K562 (cell line): ENCODE data around the gene ZFYVE19. TPM values are rescaled to one million over a fixed set of nuclear protein-coding genes. Genes with fewer than 3 reads are reported as not detected.

Source experiments
- ATAC-seq: fragments of 200-7000 bp; cut with Tn5 transposase; 3 replicates; pipeline ENCODE4 v1.9.1; 2020; ENCODE audit warnings: moderate library complexity
- BruUV-seq: library from RNA; stranded (reverse); fragments of 400-500 nt; replicated peaks from 2 replicates; lab custom pipeline; 2021; lab: Mats Ljungman, UMichigan
- CTCF ChIA-PET: fragments of 300-600 bp; formaldehyde crosslinking; extraction: SDS; loops from one replicate; lab custom pipeline; 2021; ENCODE audit warnings: low intra/inter-chr PET ratio; lab: Yijun Ruan, JAX
- POLR2A ChIA-PET: fragments of 300-600, 350-650 bp; sonication (Branson Sonifier 250); formaldehyde crosslinking; extraction: SDS; loops from one replicate; lab custom pipeline; 2021; ENCODE audit warnings: antibody characterized with exemption, inconsistent platforms; lab: Yijun Ruan, JAX
- DNase-seq, 4 experiments: peaks; one replicate each; pipeline versions ENCODE4 v3.0.0 to v3.0.0-alpha.2; 2011 to 2018; ENCODE audit warnings: low spot score in 3 of 4, mixed read lengths in 3 of 4; ENCODE audit errors: extremely low read depth in 1 of 4
- FAIRE-seq: peaks from 2 replicates; lab custom pipeline; 2011; peaks lifted over from hg19 to GRCh38; lab: Jason Lieb, UNC
- H2AFZ ChIP-seq: 2 replicates; pipeline ENCODE4 v1.6.0; 2011; ENCODE audit warnings: low read depth, low read length, control low read depth, inconsistent platforms
- H3K27ac ChIP-seq: fragments of 200-600 bp; 3 replicates; pipeline ENCODE4 v1.8.0; 2011; ENCODE audit warnings: low read depth, mild to moderate bottlenecking, control low read depth, inconsistent platforms, low read length, moderate library complexity, mixed read lengths; ENCODE audit errors: extremely low read depth
- H3K27me3 ChIP-seq, 2 experiments: fragments of 300-600 bp in 1 of 2; 2 replicates in 1 of 2; 3 replicates in 1 of 2; pipeline versions ENCODE4 v1.6.0 to v1.8.0; 2011; ENCODE audit warnings: inconsistent platforms in 2 of 2, low read length in 2 of 2, mild to moderate bottlenecking in 1 of 2, mixed read lengths in 1 of 2, moderate library complexity in 1 of 2; ENCODE audit not compliant: control insufficient read depth in 2 of 2, insufficient read depth in 2 of 2
- H3K36me3 ChIP-seq: fragments of 300-600 bp; 3 replicates; pipeline ENCODE4 v1.8.0; 2011; ENCODE audit warnings: mild to moderate bottlenecking, low read length, inconsistent platforms; ENCODE audit not compliant: control insufficient read depth, insufficient read depth
- H3K4me1 ChIP-seq, 2 experiments: fragments of 200-600 bp in 1 of 2; replicated peaks in 1 of 2; 2 replicates in 1 of 2; 3 replicates in 1 of 2; pipeline versions ENCODE4 v1.5.1 to v1.8.0; 2011; ENCODE audit warnings: inconsistent platforms in 2 of 2, low read length in 2 of 2, mild to moderate bottlenecking in 1 of 2, mixed read lengths in 1 of 2, moderate library complexity in 1 of 2; ENCODE audit not compliant: control insufficient read depth in 2 of 2, insufficient read depth in 2 of 2
- H3K4me2 ChIP-seq: 2 replicates; pipeline ENCODE4 v1.6.1; 2011; ENCODE audit warnings: low read length, control low read depth, inconsistent platforms, mixed read lengths; ENCODE audit not compliant: insufficient read depth
- H3K4me3 ChIP-seq: fragments of 200-600 bp; sonication (generic), shearing (Covaris generic); 2 replicates; pipeline ENCODE4 v1.5.1; 2016; ENCODE audit warnings: control low read depth, inconsistent platforms
- H3K79me2 ChIP-seq: fragments of 200-600 bp; 3 replicates; pipeline ENCODE4 v1.8.0; 2011; ENCODE audit warnings: low read length, inconsistent platforms; ENCODE audit not compliant: control insufficient read depth, insufficient read depth
- H3K9ac ChIP-seq, 2 experiments: 2 replicates each; pipeline versions ENCODE4 v1.6.0 to v1.6.1; 2011; ENCODE audit warnings: low read depth in 2 of 2, low read length in 2 of 2, control low read depth in 1 of 2, inconsistent platforms in 1 of 2, mild to moderate bottlenecking in 1 of 2, mixed read lengths in 1 of 2; ENCODE audit not compliant: insufficient read depth in 1 of 2
- H3K9me1 ChIP-seq: one replicate; pipeline ENCODE4 v1.6.0; 2011; ENCODE audit warnings: inconsistent platforms, mild to moderate bottlenecking, low read length, moderate library complexity; ENCODE audit not compliant: control insufficient read depth, insufficient read depth
- H3K9me3 ChIP-seq: replicated peaks from 2 replicates; pipeline ENCODE4 v1.5.1; 2011; ENCODE audit warnings: low read depth, low read length, inconsistent platforms; ENCODE audit not compliant: control insufficient read depth, insufficient read depth
- H4K20me1 ChIP-seq: replicated peaks from 2 replicates; pipeline ENCODE4 v1.6.1; 2011; ENCODE audit warnings: low read length, inconsistent platforms, mixed read lengths; ENCODE audit not compliant: control insufficient read depth, insufficient read depth
- KLF1 ChIP-seq: fragments of 450-650 bp; IDR thresholded peaks from 2 replicates; pipeline ENCODE4 v1.6.1; 2016; ENCODE audit warnings: missing genetic modification characterization, missing compliant biosample characterization
- SNRNP70 ChIP-seq: fragments of 200-400 bp; formaldehyde crosslinking; optimal IDR thresholded peaks from 2 replicates; pipeline ENCODE3; 2017; ENCODE audit warnings: low read depth, low read length
- SPI1 ChIP-seq: IDR thresholded peaks from 2 replicates; pipeline ENCODE4 v1.6.1; 2011; ENCODE audit warnings: low read depth, low read length, control low read depth, borderline replicate concordance
- TCF7L2 ChIP-seq: fragments of 150-350 bp; IDR thresholded peaks from 2 replicates; pipeline ENCODE4 v1.6.1; 2016; ENCODE audit warnings: low read depth, mild to moderate bottlenecking, low read length, moderate library complexity
- XRCC5 ChIP-seq: fragments of 200-400 bp; formaldehyde crosslinking; IDR thresholded peaks from 2 replicates; pipeline ENCODE4 v1.6.1; 2017; ENCODE audit warnings: low read depth, mild to moderate bottlenecking, low read length
- ZBED1 ChIP-seq: IDR thresholded peaks from 2 replicates; pipeline ENCODE4 v1.6.1; 2014
- ZNF586 ChIP-seq: fragments of 450-650 bp; formaldehyde crosslinking; conservative IDR thresholded peaks from 2 replicates; pipeline ENCODE4 v1.4.0; 2020; ENCODE audit warnings: mild to moderate bottlenecking, moderate library complexity
- WGBS: fragments of 100-300 bp; shearing (Covaris generic); methylation state at CpG from one replicate; pipeline ENCODE4 v1.1.6; 2016; ENCODE audit warnings: low coverage, mixed read lengths; ENCODE audit not compliant: insufficient coverage; ENCODE audit errors: missing lambda C conversion rate; 5-methylcytosine and 5-hydroxymethylcytosine counted together
- in situ Hi-C: fragments of 300-500 bp; cut with MboI; formaldehyde crosslinking; loops from 4 replicates; pipeline ENCODE4 v1.15.0; 2018; ENCODE audit warnings: inconsistent platforms, mixed read lengths
- intact Hi-C: fragments of 100-400 bp; cut with micrococcal nuclease; formaldehyde crosslinking; loops from 2 replicates; pipeline ENCODE4 v1.14.2; 2022
- polyA plus RNA-seq, 8 experiments: library from polyadenylated mRNA; depleted of rRNA in 4 of 8; stranded (reverse) in 5 of 8; unstranded in 3 of 8; fragments of >200 nt; fragmentation: Nextera tagmentation in 2 of 8; fragmentation: Illumina TruSeq in 1 of 8; extraction: Ambion mirVana in 2 of 8; extraction: Trizol in 1 of 8; gene quantifications; 2 replicates each; pipeline versions ENCODE4 v1.2.1 to v1.2.3, GENCODE V29; 2011 to 2014; ENCODE audit warnings: inconsistent platforms in 1 of 8, missing spikeins in 1 of 8
- total RNA-seq, 7 experiments: library from RNA; depleted of rRNA in 6 of 7; stranded (reverse); fragments of >200 nt in 6 of 7; fragmentation: Illumina TruSeq in 2 of 7; extraction: Trizol in 2 of 7; gene quantifications; 2 replicates each; pipeline versions ENCODE4 v1.2.1 to v1.2.3, GENCODE V29; 2011 to 2021; ENCODE audit warnings: low replicate concordance in 1 of 7
- TF ChIP-seq, protein P1 (sequence below): fragments of 250-450 bp; sonication (Bioruptor Pico); IDR thresholded peaks from 2 replicates; pipeline ENCODE4 v1.5.0; 2021; ENCODE audit warnings: mild to moderate bottlenecking, moderate library complexity

The ZFYVE19 gene
- total and polyA plus RNA-seq, 9 of the 15 experiments (the other 6 are each of a cell fraction or from before 2014, with no cell fraction given) = 1.5 to 36.8 (median 19.9) TPM

DNA sequence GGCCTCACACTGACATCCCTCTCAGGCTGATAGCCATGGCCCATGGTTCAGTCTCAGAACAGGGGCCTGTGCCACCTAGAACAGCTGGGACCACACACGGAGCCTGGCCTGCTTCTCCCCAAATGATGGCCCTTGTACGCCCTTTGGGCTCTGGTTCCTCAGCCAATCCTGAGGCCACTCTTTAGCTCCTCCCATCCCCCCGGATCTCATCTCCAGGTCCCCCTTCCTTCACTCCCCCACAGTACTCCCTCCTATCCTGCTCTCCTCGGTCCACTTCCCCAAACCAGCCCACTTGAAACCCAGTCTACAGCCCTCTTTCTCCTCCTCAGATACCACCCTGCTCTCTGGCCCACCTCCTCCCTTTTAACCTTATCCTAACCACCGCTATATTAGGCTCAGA lies 17.8 kb upstream of the ZFYVE19 start:
- Histone ChIP-seq H3K4me1 (peaks cover 8 to 11% of the 10 kb centered on the region in 2 experiments; a peak in 4 of 5 replicates), H3K9ac (peak overlapping the region in 1 of 2 experiments; percentile 4; a peak in 2 of 4 replicates), H3K79me2 (peaks cover 10% of the 10 kb centered on the region; the same call in 2 of the 3 replicates), H3K4me3 (no peak overlapping the region), H3K4me2 (no peak overlapping the region), H4K20me1 (no peaks in the 10 kb centered on the region), H3K36me3 (peaks cover 16% of the 10 kb centered on the region; the same call in 2 of the 3 replicates), H3K27ac (peak overlapping the region; percentile 21; the same call in 1 of the 3 replicates), H3K27me3 (no peaks in the 10 kb centered on the region), H3K9me3 (no peaks in the 10 kb centered on the region), H2AFZ (no peak overlapping the region), H3K9me1 (no peaks in the 10 kb centered on the region)
- DNase-seq (peak; percentile 30 to 70 (median 52)), ATAC-seq (peak; percentile 67), FAIRE-seq (no peak)
- 28% methylated on average over 5 of the region's 5 CpGs for WGBS
- in situ Hi-C loops (no loop called here), intact Hi-C loops (loop anchor here (5.0 to 10.0 kb wide), 2 partner anchors 68 to 274 kb away; no protein-coding TSS in a partner anchor)
- ChIA-PET CTCF (interaction anchor here (0.6 kb wide), 2 partner anchors 443 to 712 kb away, joined by 3 read pairs; no protein-coding TSS in a partner anchor), POLR2A (interaction anchor here (0.7 to 1.7 kb wide), 5 partner anchors 23 to 157 kb away, joined by 3 to 4 read pairs (median 3); partner anchors contain the start of genes GCHFR and VPS18)
- TF ChIP-seq TCF7L2 (no peak), ZBED1 (no peak), SPI1 (peak; percentile 68; the same call in 1 of the 2 replicates), KLF1 (no peak), ZNF586 (CRISPR knock-in tag) (no peak), XRCC5 (no peak), SNRNP70 (no peak)
- TF ChIP-seq, protein P1, sequence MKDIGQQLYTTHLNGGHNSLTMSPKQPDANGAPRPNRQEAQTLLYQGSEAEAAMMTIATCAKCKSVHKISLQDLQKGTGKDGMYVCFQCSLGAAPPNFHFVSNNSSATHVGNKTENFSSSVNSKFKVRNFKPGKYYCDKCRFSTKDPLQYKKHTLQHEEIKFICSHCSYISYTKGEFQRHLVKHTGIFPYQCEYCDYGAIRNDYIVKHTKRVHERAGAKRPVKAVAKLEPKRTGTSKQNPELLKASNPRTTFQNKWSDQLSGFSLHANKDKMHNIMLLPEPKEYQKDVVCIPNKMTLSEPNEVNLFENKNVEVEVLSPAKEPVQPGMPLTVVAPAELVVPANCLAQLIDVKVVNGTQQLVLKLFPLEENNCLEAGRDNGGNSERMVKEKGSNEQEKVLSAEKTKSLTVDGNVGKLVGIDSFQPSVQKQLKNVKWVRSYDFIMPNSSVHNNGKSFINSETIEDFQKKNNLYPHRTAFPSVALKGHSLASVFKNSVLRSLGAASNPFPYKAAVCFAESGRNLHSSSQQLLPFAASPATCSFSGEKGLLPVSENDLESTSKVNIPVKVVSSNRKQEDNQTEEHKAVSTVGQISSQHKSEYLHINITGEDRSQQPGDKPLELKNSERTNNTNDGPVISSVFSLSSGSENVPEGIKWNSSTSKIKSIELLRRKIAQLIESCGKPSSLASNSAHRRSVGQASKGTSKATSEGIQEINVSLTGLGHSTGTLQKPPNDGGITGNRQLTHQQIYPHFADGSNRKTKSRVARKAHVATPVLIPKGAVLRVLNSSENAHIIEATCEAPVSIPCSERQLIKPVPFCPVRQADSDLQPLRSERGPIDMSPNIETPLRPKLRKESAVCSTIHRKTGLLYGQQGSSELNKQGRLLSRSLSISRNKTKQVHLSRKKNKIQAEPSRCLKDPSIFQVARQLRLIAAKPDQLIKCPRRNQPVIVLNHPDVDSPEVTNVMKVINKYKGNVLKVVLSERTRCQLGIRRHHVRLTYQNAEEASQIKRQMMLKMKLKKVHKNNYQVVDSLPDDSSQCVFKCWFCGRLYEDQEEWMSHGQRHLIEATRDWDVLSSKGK (CRISPR knock-in tag) = no peak
- BruUV-seq = no TSS peak
